HepG2 (cell line): Measurements from ENCODE around the gene MRPL28. TPM values are rescaled to one million over a fixed set of nuclear protein-coding genes. Genes with fewer than 3 reads are reported as not detected.

Source experiments
- ATF1 ChIP-seq: IDR thresholded peaks from 2 replicates; pipeline ENCODE4 v1.6.1; 2016; ENCODE audit warnings: mild to moderate bottlenecking, control low read depth
- ATF3 ChIP-seq: sonication (generic); formaldehyde crosslinking; IDR thresholded peaks from 2 replicates; pipeline ENCODE4 v1.4.0; 2020; ENCODE audit warnings: missing genetic modification reagents
- BATF2 ChIP-seq: sonication (generic); formaldehyde crosslinking; IDR thresholded peaks from 2 replicates; pipeline ENCODE4 v1.8.0; 2022; ENCODE audit warnings: mild to moderate bottlenecking, missing genetic modification reagents, moderate library complexity
- CEBPG ChIP-seq: IDR thresholded peaks from 2 replicates; pipeline ENCODE4 v1.6.1; 2016
- FOXK2 ChIP-seq: fragments of 450-650 bp; IDR thresholded peaks from 2 replicates; pipeline ENCODE4 v1.6.1; 2016
- HDAC6 ChIP-seq: fragments of 200-600 bp; sonication (generic); IDR thresholded peaks from 2 replicates; pipeline ENCODE4 v1.7.0; 2017; ENCODE audit warnings: mild to moderate bottlenecking, antibody characterized with exemption, low read length, low read depth
- IRF2 ChIP-seq: IDR thresholded peaks from 2 replicates; pipeline ENCODE4 v1.6.1; 2018; ENCODE audit warnings: missing genetic modification reagents, missing compliant biosample characterization
- JDP2 ChIP-seq: sonication (generic); formaldehyde crosslinking; IDR thresholded peaks from 2 replicates; pipeline ENCODE4 v1.8.1; 2022; ENCODE audit warnings: missing genetic modification reagents, borderline replicate concordance
- KDM5A ChIP-seq: fragments of 200-600 bp; sonication (generic); IDR thresholded peaks from 2 replicates; pipeline ENCODE4 v1.7.0; 2018; ENCODE audit warnings: antibody characterized with exemption, mild to moderate bottlenecking, low read length, borderline replicate concordance
- MED13 ChIP-seq: sonication (generic); formaldehyde crosslinking; IDR thresholded peaks from 2 replicates; pipeline ENCODE4 v1.5.0; 2020; ENCODE audit warnings: missing genetic modification reagents
- MTA3 ChIP-seq: sonication (generic); formaldehyde crosslinking; IDR thresholded peaks from 2 replicates; pipeline ENCODE4 v1.4.0; 2020; ENCODE audit warnings: missing genetic modification reagents
- MXD4 ChIP-seq: IDR thresholded peaks from 2 replicates; pipeline ENCODE4 v1.6.1; 2016; ENCODE audit warnings: mild to moderate bottlenecking, missing biosample characterization, missing genetic modification reagents
- NCOA2 ChIP-seq: sonication (generic); formaldehyde crosslinking; IDR thresholded peaks from 2 replicates; pipeline ENCODE4 v1.8.0; 2022; ENCODE audit warnings: inconsistent platforms
- PAF1 ChIP-seq: IDR thresholded peaks from 2 replicates; pipeline ENCODE4 v1.6.1; 2016; ENCODE audit warnings: missing genetic modification reagents, missing compliant biosample characterization
- PHB2 ChIP-seq: fragments of 450-650 bp; IDR thresholded peaks from 2 replicates; pipeline ENCODE4 v1.6.1; 2018; ENCODE audit not compliant: partially characterized antibody
- SALL2 ChIP-seq: sonication (generic); formaldehyde crosslinking; IDR thresholded peaks from 2 replicates; pipeline ENCODE4 v1.8.1; 2023; ENCODE audit warnings: mild to moderate bottlenecking, missing genetic modification reagents, inconsistent platforms
- SMAD1 ChIP-seq: sonication (generic); formaldehyde crosslinking; IDR thresholded peaks from 2 replicates; pipeline ENCODE4 v1.4.0; 2020; ENCODE audit warnings: missing genetic modification reagents, low read depth, mild to moderate bottlenecking, borderline replicate concordance
- YEATS4 ChIP-seq: sonication (generic); formaldehyde crosslinking; IDR thresholded peaks from 2 replicates; pipeline ENCODE4 v1.4.0; 2020; ENCODE audit warnings: missing genetic modification reagents, borderline replicate concordance
- ZC3H4 ChIP-seq: sonication (generic); formaldehyde crosslinking; IDR thresholded peaks from 2 replicates; pipeline ENCODE4 v1.4.0; 2020; ENCODE audit warnings: missing genetic modification reagents, borderline replicate concordance
- ZFP36L2 ChIP-seq: sonication (generic); formaldehyde crosslinking; IDR thresholded peaks from 2 replicates; pipeline ENCODE4 v1.4.0; 2020; ENCODE audit warnings: missing genetic modification reagents
- ZNF136 ChIP-seq: sonication (generic); formaldehyde crosslinking; IDR thresholded peaks from 2 replicates; pipeline ENCODE4 v1.8.1; 2022; ENCODE audit warnings: low read depth, mild to moderate bottlenecking, moderate library complexity, missing genetic modification reagents
- ZNF263 ChIP-seq: sonication (generic); formaldehyde crosslinking; IDR thresholded peaks from 2 replicates; pipeline ENCODE4 v1.4.0; 2020; ENCODE audit warnings: missing genetic modification reagents
- ZNF337 ChIP-seq: sonication (generic); formaldehyde crosslinking; IDR thresholded peaks from 2 replicates; pipeline ENCODE4 v1.5.1; 2020; ENCODE audit warnings: missing genetic modification reagents, low read depth, mild to moderate bottlenecking, borderline replicate concordance
- polyA plus RNA-seq, 8 experiments: library from polyadenylated mRNA; depleted of rRNA in 3 of 8; stranded (reverse) in 7 of 8; unstranded in 1 of 8; fragments of >200 nt; fragmentation: Illumina TruSeq in 4 of 8; extraction: Trizol in 4 of 8; gene quantifications; 2 replicates each; pipeline versions ENCODE4 v1.2.1 to v1.2.3, GENCODE V29; 2011 to 2016; ENCODE audit warnings: low read depth in 4 of 8, missing spikeins in 1 of 8, mixed read lengths in 1 of 8; ENCODE audit not compliant: insufficient read depth in 1 of 8
- total RNA-seq, 5 experiments: library from RNA; depleted of rRNA; stranded (reverse); fragments of >200 nt; fragmentation: Illumina TruSeq; extraction: Trizol; gene quantifications; 2 replicates each; pipeline ENCODE4 v1.2.3, GENCODE V29; 2016; ENCODE audit warnings: low read depth in 1 of 5
- TF ChIP-seq, protein P1 (sequence below): sonication (generic); formaldehyde crosslinking; IDR thresholded peaks from 2 replicates; pipeline ENCODE4 v1.5.0; 2020; ENCODE audit warnings: missing genetic modification reagents, mild to moderate bottlenecking, borderline replicate concordance
- TF ChIP-seq, protein P2 (sequence below): sonication (generic); formaldehyde crosslinking; IDR thresholded peaks from 2 replicates; pipeline ENCODE4 v1.4.0; 2020; ENCODE audit warnings: mild to moderate bottlenecking, missing genetic modification reagents, borderline replicate concordance

MRPL28 gene
- total and polyA plus RNA-seq, 2 of the 13 experiments (the other 11 are each of a cell fraction or from before 2014, with no cell fraction given), result 114 to 135 TPM

DNA sequence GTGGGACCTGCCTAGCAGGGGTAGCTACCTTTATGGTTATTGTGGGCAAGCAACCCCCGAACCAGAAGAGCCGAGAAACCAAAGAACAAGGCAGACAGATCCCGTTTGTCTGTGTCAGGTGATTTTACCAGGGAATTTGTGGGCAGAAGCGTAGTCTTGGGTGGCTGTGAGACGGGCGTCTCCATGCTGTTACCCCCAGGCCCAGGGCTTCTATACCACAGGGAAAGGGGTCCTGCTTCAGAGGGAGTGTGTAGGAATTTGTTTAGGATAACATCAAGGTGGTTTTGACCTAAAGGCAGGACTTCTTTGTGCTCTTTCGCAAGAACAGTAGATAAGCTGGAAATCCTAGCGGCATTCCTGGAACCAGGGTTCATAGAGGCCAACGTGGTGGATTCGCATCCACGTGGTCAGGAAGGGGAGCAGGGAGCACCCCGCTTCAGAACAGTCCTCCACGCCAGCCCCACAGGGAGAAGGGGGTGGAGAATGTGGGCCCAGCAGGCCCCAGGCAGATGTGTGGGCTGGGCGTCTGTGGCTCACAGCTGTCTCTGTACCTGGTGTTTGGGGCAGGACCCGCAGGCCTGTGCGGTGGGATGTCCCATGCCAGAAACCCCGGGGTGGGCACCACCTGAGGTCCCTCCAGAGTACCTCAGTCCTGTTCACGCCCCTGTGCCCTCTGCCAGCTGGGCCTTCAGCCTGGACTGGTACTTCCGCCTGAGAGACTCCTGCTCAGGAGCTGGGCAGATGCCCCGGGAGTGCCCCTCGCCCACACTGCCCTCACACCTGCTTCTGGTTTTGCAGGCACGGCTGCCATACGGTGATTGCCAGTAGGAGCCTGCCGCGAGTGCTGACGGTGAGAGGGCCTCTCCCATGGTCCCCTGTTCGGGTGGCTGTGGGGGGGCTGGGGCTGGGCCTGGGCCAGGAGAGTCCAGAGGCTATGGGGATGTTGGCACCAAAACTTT lies 35.5 kb upstream of the MRPL28 start (continued):
- TF ChIP-seq ZNF263 (CRISPR knock-in tag), result peak; percentile 100
- peak; percentile 97 for TF ChIP-seq CEBPG (CRISPR knock-in tag)
- TF ChIP-seq ATF3, result no peak
- TF ChIP-seq ZFP36L2 (CRISPR knock-in tag), result no peak
- TF ChIP-seq, protein P1, sequence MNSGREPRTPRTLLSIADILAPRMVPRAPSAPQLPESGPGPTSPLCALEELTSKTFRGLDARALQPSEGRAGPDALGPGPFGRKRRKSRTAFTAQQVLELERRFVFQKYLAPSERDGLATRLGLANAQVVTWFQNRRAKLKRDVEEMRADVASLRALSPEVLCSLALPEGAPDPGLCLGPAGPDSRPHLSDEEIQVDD (CRISPR knock-in tag), result no peak
- no peak for TF ChIP-seq BATF2 (CRISPR knock-in tag)
- TF ChIP-seq FOXK2, result no peak
- TF ChIP-seq MED13 (CRISPR knock-in tag), result no peak
- no peak for TF ChIP-seq SALL2 (CRISPR knock-in tag)
- peak; percentile 79; the same call in 1 of the 2 replicates for TF ChIP-seq ZNF337
- peak; percentile 85 for TF ChIP-seq IRF2
- TF ChIP-seq ZNF136 (CRISPR knock-in tag), result 0 out of 2 replicates have a peak, but pooled peaks have one; percentile 26
- peak; percentile 99 for TF ChIP-seq NCOA2 (CRISPR knock-in tag)
- no peak for TF ChIP-seq PAF1 (CRISPR knock-in tag)
- no peak for TF ChIP-seq JDP2 (CRISPR knock-in tag)
- no peak for TF ChIP-seq KDM5A
- TF ChIP-seq SMAD1, result no peak
- peak; percentile 91 for TF ChIP-seq MXD4 (CRISPR knock-in tag)
- no peak for TF ChIP-seq PHB2
- peak; percentile 93 for TF ChIP-seq YEATS4
- TF ChIP-seq ZC3H4 (CRISPR knock-in tag), result no peak; the same call in 1 of the 2 replicates
- TF ChIP-seq, protein P2, sequence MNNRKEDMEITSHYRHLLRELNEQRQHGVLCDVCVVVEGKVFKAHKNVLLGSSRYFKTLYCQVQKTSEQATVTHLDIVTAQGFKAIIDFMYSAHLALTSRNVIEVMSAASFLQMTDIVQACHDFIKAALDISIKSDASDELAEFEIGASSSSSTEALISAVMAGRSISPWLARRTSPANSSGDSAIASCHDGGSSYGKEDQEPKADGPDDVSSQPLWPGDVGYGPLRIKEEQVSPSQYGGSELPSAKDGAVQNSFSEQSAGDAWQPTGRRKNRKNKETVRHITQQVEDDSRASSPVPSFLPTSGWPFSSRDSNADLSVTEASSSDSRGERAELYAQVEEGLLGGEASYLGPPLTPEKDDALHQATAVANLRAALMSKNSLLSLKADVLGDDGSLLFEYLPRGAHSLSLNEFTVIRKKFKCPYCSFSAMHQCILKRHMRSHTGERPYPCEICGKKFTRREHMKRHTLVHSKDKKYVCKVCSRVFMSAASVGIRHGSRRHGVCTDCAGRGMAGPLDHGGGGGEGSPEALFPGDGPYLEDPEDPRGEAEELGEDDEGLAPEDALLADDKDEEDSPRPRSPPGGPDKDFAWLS (CRISPR knock-in tag), result peak; percentile 89
- no peak for TF ChIP-seq MTA3 (CRISPR knock-in tag)
- TF ChIP-seq HDAC6, result no peak
- TF ChIP-seq ATF1, result no peak
